ENCODE results near the gene CFL1.

GRCh38 chr11:65867284-65868071 is 9.5 kb upstream of the CFL1 start:
- TF ChIP-seq CTCF (IDR thresholded peaks at IDR 0.05): no peak
- TF ChIP-seq POLR2A (IDR thresholded peaks at IDR 0.05): no peak

Measured in sigmoid colon (tissue), 3 donors.